Mucosa of gallbladder (tissue), 1 donor: ENCODE data around the gene FLII. TPM values are rescaled to one million over a fixed set of nuclear protein-coding genes. Genes with fewer than 3 reads are reported as not detected.
"Not testable (repeated sequence)": the region's sequence is repeated elsewhere in the genome, so short reads cannot be mapped to it uniquely, and the experiment has no call there.

Experiments used
- DNase-seq: peaks from one replicate; pipeline ENCODE4 v3.0.0-alpha.2; 2020; ENCODE audit warnings: low spot score
- total RNA-seq: library from RNA; stranded (reverse); gene quantifications from one replicate; pipeline ENCODE4 v1.2.1, GENCODE V29; 2021
- donor health status: DM: no; HTN: no; CAD: no.

FLII gene
- total RNA-seq: 290 TPM

DNA sequence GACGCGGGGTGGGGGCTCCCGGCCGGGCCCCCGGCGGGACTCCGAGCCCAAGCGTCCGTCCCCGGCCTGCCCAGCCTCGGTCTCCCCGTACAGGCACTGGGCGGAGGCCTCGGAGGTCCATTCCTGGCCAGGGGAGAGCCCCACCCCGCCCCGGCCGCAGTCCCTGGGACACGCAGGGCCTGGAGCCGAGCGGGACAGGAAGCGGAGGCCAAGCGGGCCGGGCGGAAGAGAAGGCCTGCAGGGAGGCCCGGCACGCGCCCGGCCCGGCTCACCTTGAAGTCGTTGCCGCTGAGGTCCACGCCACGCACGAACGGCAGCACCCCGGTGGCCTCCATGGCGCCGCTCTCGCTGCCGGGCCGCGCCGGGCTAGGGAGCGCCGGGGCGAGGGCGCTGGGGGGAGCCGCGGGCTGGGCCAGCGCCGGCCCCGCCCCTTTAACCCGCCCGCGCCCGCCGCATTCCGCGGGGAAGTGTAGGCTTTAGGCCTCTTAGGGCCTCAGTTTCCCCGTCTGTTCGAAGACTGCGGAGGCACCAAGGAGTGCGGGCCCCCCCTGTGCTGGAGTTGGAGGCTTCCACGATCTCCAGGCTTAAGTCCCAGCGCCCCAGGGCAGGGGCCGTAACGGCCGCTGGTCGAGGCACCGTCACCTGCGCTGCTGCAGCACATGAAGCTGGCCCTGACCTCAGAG lies at the start of gene FLII:
Gene FLII, minus strand, starts transcription at position 383 of the 683 bp plus-strand sequence. Its CDS starts 48 bp downstream, at position 335.
- peak; percentile 28 for DNase-seq

DNA sequence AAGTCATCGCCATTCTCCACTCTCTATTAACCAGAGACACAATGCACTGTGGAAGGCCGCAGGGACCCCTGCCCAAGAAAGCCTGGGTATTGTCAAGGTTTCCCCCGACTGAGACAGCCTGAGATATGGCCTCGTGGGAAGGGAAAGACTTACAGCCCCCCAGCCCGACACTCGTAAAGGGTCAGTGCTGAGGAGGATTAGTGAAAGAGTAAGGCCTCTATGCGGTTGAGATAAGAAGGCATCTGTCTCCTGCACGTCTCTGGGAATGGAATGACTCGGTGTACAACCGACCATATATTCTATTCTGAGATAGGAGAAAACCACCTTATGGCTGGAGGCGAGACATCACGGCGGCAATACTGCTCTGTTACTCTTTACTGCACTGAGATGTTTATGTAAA lies 44.7 kb upstream of the FLII start:
- DNase-seq: not testable (repeated sequence)

DNA sequence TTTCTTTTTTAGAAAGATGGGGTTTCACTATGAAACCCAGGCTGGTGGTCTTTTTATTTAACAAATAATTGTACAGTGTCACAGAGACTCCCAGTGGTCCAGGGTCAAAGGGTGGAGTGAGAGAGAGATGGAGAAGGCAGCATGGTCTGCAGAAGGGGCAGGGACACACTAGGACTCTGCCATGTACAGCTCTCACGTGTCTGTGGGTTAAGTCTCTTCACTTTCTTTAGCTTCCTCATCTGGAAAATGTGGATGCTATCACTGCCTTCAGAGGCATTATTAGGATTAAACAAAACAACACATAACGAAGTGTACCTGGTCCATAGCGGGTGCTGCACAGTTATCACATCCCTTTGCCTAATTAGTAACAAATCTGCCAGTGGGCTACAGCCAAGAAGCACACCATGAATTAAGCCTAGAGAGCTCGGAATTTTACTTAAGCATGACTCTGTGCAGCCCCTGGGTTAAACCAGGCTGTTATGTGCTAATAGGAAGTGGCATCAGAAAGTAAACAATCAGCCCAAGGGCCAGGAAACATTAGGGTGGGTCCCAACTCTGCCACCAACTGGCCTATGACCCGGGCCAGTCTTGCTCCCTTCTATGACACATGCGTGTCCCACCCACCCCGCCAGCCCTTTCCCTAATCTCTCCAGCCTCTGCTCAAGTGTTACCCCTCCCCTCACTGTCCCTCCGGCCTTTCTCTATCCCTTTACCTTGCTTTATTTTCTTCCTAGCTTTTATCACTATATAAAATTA lies 42.4 kb upstream of the FLII start:
- no peak for DNase-seq

DNA sequence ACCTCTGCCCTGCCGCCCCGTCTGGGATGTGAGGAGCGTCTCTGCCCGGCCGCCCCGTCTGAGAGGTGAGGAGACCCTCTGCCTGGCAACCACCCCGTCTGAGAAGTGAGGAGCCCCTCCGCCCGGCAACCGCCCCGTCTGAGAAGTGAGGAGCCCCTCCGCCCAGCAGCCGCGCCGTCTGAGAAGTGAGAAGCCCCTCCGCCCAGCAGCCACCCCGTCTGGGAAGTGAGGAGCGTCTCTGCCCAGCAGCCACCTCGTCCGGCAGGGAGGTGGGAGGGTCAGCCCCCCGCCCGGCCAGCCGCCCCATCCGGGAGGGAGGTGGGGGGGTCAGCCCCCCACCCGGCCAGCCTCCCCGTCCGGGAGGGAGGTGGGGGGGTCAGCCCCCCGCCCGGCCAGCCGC lies 39.5 kb upstream of the FLII start:
- DNase-seq: not testable (repeated sequence)

DNA sequence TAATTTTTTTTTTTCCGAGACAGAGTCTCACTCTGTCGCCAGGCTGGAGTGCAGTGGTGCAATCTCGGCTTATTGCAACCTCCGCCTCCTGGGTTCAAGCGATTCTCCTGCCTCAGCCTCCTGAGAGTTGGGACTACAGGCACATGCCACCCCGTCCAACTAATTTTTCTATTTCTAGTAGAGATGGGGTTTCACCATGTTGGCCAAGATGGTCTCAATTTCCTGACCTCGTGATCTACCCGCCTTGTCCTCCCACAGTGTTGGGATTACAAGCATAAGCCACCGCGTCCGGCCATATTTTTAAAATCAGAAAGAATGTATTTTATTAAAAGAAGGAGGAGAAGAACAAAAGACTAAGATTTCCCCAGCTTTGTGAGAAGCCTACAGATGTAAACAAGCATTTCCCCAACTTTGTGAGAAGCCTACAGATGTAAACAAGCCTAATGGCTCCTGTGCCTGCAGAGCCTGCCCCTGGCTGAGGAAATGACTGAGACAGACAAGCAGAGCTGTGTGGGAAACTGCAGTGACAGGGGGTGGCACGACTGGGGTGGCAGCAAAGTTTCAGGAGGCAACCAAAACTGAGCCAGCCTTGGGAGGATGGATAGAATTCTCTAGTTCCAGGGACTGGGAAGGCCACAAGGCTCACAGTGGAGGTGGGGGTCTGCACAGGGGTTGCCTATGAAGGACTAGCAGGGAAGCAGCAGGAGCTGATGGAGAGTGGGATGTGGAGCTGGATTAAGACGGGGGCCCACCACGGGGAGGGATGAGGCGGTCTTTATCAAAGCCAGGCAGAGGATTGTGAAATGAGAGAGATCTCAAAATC lies 33.4 kb upstream of the FLII start:
- no peak for DNase-seq

DNA sequence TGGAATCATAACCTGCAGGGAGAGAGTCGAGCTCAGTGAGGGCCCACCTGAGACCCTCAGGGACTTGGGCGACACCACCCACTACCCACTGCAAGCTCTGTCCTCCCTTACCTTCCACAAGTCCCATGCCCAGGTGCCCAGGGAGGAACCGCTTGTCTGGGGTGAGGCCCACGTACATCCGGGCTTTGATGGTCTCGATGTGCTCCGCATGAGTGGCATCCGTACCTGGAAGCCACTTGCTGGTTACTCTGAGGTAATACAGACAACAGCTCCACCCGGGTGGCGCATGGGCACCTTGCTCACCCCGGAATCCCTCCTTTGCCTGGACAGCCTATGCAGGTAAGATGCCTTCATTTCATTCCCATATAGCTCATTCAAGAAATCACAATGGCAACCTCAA lies 26.8 kb upstream of the FLII start:
- DNase-seq: no peak

DNA sequence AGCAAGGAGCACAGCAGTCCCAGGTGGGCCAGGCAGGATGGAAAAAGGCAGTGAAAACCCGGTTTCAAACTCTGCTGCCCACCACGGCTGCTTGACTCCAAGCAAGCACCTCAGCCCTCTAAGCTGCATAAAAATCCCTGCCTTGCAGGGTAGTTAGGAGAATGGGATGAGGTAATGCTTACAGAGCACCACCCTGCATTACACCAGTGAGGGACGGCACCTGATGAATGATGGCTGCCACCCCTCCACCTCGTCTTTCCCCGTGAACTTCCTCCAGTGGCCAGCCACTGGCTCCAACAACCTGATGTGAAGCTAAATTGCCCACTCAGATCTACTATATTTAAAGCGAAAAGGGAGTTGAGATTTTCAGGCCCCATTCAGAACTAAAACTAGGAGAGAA lies 23.2 kb upstream of the FLII start:
- no peak for DNase-seq

DNA sequence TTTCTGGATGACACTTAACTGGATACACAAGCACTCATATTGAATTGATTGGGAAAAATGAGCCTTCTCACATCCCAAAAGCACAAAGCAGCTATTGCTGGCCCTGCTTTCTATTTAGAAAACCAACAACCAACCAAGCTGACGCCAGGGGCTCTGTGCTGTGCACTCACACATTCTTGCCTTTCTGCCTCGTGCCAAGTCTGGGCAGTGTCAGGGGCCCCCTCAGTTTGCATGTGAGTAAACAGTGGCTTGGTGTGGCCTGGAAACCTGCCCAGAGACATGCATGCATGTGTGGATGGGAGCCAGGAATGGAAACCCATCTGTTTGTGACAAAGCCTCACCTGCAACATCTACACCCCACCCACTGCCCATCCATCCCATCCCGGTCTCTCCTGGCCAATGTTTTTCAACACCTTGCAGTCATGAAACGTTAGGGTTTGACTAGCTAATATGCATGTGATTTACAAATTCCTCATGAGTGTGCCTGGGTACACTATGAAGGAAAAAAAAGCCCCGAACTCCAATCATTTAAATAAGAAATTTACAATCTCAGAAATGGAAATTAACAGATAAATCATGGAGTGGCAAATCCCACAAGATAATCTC lies 22.3 kb upstream of the FLII start:
- DNase-seq: no peak

DNA sequence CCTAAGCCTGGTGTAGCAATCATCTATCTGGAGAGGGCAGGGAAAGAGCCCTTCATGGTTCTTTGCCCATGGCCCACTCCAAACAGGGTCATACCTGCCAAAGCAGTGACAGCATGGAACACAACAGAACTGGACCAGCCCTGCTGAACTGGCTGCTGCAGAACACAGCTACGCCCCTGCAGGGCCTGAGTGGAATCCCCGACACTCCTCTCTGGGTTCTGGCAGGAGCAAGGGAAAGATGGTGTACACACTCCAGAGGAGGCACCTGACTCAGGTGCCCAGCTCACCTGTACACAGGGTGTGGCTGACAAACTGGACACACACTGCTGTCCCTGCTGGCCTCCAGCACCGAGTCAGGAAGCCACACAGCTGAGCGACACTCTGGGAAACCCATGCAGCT lies 21.7 kb upstream of the FLII start:
- no peak for DNase-seq

DNA sequence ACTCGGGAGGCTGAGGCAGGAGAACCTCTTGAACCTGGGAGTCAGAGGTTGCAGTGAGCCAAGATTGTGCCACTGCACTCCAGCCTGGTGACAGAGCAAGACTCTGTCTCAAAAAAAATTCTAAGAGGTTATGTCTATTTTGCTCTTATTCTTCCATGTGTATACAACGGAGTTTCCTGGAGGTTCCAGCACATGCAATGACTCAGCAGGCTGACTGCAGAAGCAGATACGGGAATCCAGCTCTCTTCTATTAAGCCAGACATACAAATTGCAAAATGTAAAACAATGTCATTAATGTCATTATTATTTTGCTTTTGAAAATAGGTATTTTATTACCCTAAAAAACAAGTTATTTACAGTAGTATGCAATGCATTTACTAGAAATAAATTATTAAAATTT lies 20.3 kb upstream of the FLII start:
- DNase-seq: no peak

DNA sequence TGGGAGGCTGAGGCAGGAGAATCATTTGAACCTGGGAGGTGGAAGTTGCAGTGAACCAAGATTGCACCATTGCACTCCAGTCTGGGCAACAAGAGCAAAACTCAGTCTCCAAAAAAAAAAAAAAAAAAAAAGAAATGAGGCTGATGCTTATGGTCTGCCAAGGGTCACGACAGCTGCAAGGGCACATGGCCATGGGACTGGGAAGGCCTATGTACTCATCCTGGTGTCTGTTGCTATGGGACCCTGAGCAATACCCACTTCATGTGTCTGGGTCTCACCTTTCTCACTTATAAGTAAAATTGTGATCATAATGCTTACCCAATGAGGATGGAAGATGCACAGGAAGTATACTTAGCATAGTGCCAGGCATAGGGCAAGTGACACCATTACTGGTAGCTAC lies 18.5 kb upstream of the FLII start:
- no peak for DNase-seq

DNA sequence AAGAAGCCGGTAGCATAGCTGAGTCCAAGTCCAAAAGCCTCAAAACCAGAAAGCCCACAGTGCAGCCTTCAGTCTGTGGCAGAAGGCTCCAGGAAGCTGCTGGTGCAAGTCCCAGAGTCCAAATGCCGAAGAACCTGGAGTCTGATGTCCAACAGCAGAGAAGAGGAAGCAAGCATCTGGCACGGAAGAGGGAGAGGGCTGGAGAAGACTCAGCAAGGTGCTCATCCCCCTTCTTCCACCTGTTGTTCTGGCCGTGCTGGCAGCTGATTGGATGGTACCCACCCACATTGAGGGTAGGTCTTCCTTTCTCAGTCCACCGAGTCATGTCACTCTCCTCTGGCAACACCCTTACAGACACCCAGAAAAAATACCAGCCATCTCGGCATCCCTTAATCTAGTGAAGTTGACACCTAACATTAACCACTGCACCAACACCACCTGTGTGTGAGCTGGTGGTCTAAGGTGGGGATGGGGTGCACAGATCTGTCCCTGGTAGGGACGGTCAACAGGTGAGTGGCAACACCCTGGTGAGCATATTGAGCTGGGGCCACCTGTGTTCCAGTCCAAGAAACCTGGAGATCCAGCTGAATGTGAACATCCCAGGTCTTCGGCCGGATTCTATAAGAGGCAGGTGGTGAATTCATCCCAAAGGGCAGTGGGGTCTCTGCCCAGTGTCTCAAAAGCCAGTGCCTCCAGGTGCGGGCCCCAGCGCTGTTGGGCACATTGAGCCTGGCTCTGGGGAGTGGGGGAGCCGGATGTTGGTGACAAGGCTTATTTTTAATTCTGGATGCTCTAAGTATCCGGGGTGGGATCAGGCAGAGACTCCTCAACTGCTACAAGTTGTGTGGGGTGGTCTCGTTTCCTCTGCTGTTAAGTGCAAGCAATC lies 11.8 kb upstream of the FLII start:
- no peak for DNase-seq

DNA sequence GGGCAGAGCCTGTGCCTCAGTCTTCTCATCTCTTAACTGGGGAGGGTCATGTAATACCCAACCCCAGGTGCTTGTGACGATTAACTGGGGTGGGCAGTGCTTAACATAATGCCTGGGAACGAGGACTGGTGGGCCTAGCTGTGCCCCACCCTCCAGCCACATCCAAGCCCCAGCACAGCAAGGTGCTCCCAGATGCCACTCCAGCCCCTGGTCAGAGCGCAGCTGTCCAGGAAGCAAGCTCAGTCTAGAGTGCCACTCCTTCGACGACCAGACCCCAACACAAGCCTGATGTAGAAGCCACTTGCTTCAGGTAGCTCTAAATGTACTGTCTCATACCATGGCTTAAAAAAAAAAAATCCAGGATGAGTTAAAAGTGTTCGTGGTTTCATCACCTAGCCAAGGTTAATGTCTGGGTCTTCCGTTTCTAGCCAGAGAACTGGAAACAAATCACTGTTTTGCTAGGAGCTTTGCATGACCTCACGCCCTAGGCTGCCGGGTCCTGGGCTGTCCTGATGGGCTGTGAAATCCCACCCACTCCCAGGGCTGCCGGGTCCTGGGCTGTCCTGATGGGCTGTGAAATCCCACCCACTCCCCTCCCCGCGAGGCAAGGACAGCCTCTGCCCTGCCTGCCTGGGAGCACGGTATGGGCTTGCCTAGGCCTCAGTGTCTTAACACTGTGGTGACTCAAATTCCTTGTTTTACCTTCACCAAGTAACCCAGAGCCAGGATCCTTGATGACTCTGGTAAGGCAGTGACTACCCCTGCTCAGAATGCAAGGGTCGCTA lies 9.6 kb upstream of the FLII start:
- no peak for DNase-seq

DNA sequence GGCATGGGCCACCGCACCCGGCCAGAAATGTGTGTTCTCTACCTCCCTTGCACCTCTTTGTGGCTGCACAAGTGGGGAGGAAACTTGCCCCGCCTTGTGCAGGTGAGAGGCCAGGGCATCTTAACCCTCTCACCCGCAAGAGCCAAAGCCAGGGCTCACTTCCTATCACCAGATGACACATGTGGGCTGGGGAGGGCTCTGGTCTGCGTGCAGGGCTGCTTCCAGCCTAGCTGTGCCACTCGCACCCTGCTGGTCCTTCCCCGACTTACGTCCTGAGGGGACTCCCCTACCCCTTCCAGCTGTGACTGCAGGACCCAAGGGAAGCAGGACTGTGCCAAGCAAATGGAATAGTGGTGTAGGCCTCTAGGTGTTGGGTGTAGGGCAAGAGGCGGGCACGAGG lies 8.8 kb upstream of the FLII start:
- no peak for DNase-seq

DNA sequence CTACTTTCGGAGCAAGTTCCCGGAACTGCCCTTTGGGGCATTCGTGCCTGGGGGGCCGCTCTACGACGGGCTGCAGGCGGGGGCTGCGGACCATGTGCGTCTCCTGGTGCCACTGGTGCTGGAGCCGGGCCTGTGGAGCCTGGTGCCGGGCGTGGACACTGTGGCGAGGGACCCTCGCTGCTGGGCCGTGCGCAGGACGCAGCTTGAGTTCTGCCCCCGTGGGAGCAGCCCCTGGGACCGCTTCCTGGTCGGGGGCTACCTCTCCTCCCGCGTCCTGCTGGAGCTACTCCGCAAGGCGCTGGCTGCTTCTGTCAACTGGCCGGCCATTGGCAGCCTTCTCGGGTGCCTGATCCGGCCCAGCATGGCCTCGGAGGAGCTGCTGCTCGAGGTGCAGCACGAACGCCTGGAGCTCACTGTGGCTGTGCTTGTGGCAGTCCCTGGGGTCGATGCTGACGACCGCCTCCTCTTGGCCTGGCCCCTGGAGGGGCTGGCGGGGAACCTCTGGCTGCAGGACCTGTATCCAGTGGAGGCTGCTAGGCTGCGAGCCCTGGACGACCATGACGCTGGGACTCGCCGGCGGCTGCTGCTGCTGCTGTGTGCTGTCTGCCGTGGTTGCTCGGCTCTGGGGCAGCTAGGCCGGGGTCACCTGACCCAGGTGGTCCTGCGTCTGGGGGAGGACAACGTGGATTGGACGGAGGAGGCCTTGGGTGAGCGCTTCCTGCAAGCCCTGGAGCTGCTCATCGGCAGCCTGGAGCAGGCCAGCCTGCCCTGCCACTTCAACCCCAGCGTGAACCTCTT lies 5.5 kb upstream of the FLII start:
- DNase-seq: no peak

DNA sequence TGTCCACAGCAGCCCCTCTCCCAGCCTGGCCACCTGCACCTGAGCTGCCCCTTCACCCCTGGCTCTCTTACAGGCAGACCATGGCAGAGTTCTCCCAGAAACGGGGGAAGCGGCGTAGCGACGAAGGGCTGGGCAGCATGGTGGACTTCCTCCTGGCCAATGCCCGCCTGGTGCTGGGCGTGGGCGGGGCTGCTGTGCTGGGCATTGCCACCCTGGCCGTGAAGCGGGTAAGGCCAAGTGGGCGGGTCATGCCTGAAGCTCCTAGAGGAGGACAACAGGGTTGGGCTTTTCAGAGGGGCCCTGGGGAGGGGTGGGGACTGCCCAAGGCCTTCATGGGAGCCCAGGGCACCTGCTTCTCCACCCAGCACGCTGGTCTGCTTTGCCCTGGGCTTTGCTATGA lies 4.1 kb upstream of the FLII start:
- no peak for DNase-seq

DNA sequence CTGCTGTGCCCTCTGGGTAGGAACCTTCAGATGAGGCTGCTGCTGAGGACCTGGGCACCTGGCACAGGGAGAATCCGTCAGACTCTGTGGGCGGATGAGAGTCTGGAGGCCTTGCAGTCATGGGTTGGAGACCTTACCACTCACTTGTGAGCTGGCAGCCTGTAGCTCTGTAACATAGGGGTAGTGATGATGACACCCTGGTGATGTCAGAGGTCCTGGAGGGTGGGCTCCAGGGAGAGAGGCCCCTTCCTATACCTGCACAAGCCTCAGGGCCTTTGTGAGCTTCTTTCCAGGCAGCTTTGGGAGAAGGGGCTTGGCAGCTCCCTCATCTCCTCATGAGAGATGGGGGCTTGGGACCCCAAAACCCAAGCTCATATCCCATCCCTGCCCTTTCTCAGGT lies 3.6 kb upstream of the FLII start:
- no peak for DNase-seq

DNA sequence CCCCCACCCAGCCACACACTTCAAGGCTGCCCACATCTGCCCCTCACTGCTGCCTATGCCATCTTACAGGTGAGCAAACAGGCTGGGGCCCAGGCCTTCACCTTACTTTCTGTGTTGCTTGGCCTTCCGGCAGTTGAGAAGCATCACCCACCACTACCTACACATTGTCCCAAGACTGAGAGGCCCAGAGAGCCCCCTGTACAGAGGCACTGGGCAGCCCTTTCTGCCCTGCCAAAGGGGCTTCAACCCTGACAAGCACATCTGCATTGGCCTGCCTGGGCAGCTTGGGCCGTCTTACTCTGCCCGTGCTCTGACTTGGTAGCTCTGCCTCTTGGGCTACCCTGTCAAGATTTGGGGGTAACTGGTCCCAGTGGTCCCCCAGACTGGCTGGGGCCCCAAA lies 3.1 kb upstream of the FLII start:
- no peak for DNase-seq

DNA sequence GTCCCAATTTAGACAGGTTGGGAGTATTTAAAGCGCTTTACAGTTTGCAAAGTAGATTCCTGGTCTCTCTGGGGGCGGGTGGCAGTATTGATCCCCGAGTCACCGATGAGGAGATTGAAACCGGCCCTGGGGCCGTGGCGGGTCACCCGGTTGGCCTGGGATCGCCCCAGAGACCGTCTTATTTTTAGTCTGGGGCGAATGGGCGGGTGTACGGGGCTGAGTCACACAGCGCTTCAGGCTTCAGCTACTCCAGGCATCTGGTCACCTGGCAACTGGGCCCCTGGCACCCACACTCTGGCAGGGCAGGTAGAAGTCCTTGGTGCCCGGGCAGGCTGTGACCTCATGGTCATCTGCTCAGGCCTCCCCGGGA lies 2.6 kb upstream of the FLII start:
- peak; percentile 54 for DNase-seq
